ENCODE data around the gene THSD8.
A peak's percentile ranks its signal among the peaks of the same experiment; 100 is the strongest.
"Not testable (repeated sequence)": the region's sequence is repeated elsewhere in the genome, so short reads cannot be mapped to it uniquely, and the experiment has no call there.

Gene THSD8

GRCh38 chr19:12838886-12839756 lies 37.3 kb downstream of the THSD8 start:
- peaks cover 16% of the 10 kb centered on the region for H3K27me3 ChIP-seq (ENCODE audit: control insufficient read depth, insufficient read depth, low read length)
- no peaks in the 10 kb centered on the region for H3K36me3 ChIP-seq (ENCODE audit: control insufficient read depth, insufficient read depth, low read length)
- no peaks in the 10 kb centered on the region for H3K9me3 ChIP-seq (ENCODE audit: control insufficient read depth, insufficient read depth, low read length)
- no peak overlapping the region for H3K9ac ChIP-seq (ENCODE audit: low read depth, low read length)
- peak overlapping the region; percentile 55 for H3K4me3 ChIP-seq (ENCODE audit: low read depth, low read length)
- H3K4me1 ChIP-seq (ENCODE audit: control insufficient read depth, insufficient read depth, low read length): peaks cover 5% of the 10 kb centered on the region

DNA sequence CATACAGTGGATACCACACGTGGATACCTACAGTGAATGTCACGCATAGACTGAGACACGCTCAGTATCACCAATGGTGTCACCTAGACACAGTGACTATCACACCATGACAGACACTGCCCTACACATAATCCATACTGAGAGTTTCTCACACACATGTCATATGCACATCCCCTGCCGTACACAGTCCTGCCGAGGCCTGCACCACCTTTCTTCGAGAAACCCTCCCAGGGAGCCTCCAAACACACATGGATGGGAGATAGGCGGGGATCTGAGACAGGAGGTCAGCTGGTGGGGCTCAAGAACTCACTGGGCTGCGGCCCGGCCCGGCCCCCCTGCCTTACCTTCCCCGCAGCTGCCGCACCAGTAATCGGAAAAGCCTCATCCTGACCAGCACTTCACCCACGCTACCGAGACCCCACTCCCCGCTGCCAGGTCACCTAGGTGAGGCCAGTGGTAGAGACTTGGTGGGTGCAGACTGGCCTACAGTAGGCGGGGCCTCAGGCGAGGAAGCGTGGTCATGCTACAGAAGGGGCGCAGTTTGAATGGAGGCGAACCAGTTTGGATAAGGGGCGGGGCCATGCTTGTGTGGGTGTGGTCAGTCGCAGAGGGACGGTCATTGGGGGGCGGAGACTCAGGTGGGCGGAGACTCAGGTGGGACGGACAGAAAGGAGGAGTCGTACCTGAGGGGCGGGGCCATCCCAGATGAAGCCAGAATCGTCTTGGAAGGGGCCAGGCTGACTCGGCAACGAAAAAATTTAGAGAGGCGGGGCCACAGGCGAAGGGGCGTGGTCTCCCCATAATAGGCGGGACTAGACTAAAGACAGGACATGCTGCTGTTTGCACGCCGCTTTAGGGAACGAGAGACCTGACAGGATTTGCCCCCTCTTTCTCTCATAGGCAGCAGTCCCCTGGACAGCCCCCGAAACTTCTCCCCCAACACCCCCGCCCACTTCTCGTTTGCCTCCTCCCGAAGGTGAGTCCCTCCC lies 38.5 kb downstream of the THSD8 start:
- no peak overlapping the region for H3K9ac ChIP-seq (ENCODE audit: low read depth, low read length)
- peaks cover 5% of the 10 kb centered on the region for H3K27me3 ChIP-seq (ENCODE audit: control insufficient read depth, insufficient read depth, low read length)
- no peaks in the 10 kb centered on the region for H3K36me3 ChIP-seq (ENCODE audit: control insufficient read depth, insufficient read depth, low read length)
- no peaks in the 10 kb centered on the region for H3K9me3 ChIP-seq (ENCODE audit: control insufficient read depth, insufficient read depth, low read length)
- peak overlapping the region; percentile 53 for H3K4me3 ChIP-seq (ENCODE audit: low read depth, low read length)
- peaks cover 3% of the 10 kb centered on the region for H3K4me1 ChIP-seq (ENCODE audit: control insufficient read depth, insufficient read depth, low read length)

DNA sequence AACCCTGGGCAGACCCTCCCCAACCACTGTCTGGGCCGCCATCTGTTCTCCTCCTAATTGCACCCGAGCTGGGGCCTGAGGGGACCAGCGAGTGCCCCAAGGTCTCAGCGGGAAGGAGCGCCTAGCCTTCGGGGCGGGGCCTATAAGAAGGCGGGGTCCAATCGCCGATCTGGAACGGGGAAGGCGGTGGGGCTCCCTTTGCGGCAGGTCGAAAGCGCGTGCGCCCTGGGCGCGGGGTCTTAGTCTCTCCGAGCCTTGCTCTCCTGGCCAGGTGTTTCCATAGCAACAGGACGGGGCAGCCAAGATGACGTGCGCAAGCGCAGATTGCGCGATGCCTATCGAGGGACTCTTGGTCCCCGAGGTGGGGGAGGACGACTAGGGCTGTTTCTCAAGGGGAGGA lies 39.2 kb downstream of the THSD8 start:
- peak overlapping the region; percentile 53 for H3K4me3 ChIP-seq (ENCODE audit: low read depth, low read length)
- H3K36me3 ChIP-seq (ENCODE audit: control insufficient read depth, insufficient read depth, low read length): no peaks in the 10 kb centered on the region
- peaks cover 4% of the 10 kb centered on the region for H3K27me3 ChIP-seq (ENCODE audit: control insufficient read depth, insufficient read depth, low read length)
- H3K9me3 ChIP-seq (ENCODE audit: control insufficient read depth, insufficient read depth, low read length): no peaks in the 10 kb centered on the region
- H3K9ac ChIP-seq (ENCODE audit: low read depth, low read length): no peak overlapping the region
- peaks cover 3% of the 10 kb centered on the region for H3K4me1 ChIP-seq (ENCODE audit: control insufficient read depth, insufficient read depth, low read length)

DNA sequence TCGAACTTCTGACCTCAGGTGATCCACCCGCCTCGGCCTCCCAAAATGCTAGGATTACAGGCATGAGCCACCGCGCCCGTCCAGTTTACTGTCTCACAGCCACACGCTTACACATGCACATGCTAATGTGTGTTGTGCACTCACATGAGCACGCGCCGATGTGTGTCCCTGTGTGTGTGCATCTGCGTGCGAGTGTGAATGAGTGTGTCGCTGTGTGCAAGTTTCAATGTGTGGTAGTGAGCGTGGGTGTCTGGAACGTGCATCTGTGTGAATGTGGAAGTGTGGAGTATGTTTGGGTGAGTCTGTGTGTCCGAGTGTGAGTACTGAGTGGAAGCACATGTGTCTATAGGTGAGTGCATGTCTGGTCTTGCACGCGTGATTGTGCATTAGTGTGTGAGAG lies 40.6 kb downstream of the THSD8 start:
- Histone ChIP-seq H3K36me3 (ENCODE audit: control insufficient read depth, insufficient read depth, low read length) (no peaks in the 10 kb centered on the region), H3K9ac (ENCODE audit: low read depth, low read length) (no peak overlapping the region), H3K4me3 (ENCODE audit: low read depth, low read length) (no peak overlapping the region), H3K4me1 (ENCODE audit: control insufficient read depth, insufficient read depth, low read length) (peaks cover 3% of the 10 kb centered on the region), H3K9me3 (ENCODE audit: control insufficient read depth, insufficient read depth, low read length) (no peaks in the 10 kb centered on the region), H3K27me3 (ENCODE audit: control insufficient read depth, insufficient read depth, low read length) (peaks cover 4% of the 10 kb centered on the region)

- Histone ChIP-seq H3K4me3 (ENCODE audit: low read depth, low read length) (no peak overlapping the region), H3K9me3 (ENCODE audit: control insufficient read depth, insufficient read depth, low read length) (no peaks in the 10 kb centered on the region), H3K36me3 (ENCODE audit: control insufficient read depth, insufficient read depth, low read length) (no peaks in the 10 kb centered on the region), H3K9ac (ENCODE audit: low read depth, low read length) (no peak overlapping the region), H3K27me3 (ENCODE audit: control insufficient read depth, insufficient read depth, low read length) (peaks cover 7% of the 10 kb centered on the region), H3K4me1 (ENCODE audit: control insufficient read depth, insufficient read depth, low read length) (peaks cover 5% of the 10 kb centered on the region)
These were observed 41.5 kb downstream of the THSD8 start for GRCh38 chr19:12843328-12843727.

DNA sequence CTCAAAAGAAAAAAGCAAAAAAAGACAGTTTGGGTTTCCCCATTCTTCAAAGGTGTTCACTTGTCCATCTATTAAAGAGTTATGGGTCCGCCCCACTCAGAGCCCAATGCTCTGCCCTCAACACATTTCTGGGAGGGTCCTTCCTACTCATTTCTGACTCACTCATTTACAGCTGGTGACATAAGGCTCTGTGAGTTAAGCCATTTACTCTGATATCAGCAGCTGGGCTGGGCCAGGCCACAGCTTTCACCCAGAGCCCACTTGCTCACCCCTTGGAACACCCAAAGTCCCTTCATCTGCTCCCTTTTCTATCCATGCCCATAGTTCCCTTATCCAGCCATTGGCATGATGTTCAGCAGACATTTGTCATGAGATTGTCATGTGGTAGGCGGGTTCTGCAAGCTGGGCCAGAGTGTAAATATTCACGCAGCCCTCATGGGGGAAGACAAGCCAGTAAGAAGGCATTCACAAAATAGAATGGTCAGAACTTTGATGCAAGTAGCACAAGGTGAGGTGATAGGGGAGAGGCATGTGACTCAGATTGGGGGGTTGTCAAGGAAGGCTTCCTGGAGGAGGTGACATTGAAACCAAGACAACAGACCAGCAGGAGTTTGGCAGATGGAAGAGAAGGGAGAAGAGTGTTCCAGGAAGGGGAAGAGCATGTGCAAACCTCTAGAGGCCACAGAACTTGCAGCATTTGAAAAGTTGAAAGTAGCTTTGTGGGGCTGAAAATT lies 42.3 kb downstream of the THSD8 start:
- no peak overlapping the region for H3K9ac ChIP-seq (ENCODE audit: low read depth, low read length)
- no peaks in the 10 kb centered on the region for H3K36me3 ChIP-seq (ENCODE audit: control insufficient read depth, insufficient read depth, low read length)
- H3K9me3 ChIP-seq (ENCODE audit: control insufficient read depth, insufficient read depth, low read length): no peaks in the 10 kb centered on the region
- no peak overlapping the region for H3K4me3 ChIP-seq (ENCODE audit: low read depth, low read length)
- H3K27me3 ChIP-seq (ENCODE audit: control insufficient read depth, insufficient read depth, low read length): peaks cover 5% of the 10 kb centered on the region
- H3K4me1 ChIP-seq (ENCODE audit: control insufficient read depth, insufficient read depth, low read length): peaks cover 5% of the 10 kb centered on the region

DNA sequence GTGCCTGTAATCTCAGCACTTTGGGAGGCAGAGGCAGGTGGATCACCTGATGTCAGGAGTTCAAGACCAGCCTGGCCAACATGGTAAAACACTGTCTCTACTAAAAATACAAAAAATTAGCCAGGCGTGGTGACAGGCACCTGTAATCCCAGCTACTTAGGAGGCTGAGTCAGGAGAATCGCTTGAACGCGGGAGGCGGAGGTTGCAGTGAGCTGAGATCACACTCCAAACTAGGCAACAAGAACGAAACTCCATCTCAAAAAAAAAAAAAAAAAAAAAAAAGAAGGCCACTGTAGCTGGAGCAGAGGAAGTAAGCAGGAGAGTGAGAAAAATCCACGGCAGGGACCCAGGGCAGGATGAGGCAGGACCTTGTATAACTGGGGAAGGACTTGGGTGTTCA lies 44.7 kb downstream of the THSD8 start:
- H3K4me1 ChIP-seq (ENCODE audit: control insufficient read depth, insufficient read depth, low read length); H3K9ac ChIP-seq (ENCODE audit: low read depth, low read length); H3K27me3 ChIP-seq (ENCODE audit: control insufficient read depth, insufficient read depth, low read length); H3K4me3 ChIP-seq (ENCODE audit: low read depth, low read length); H3K36me3 ChIP-seq (ENCODE audit: control insufficient read depth, insufficient read depth, low read length); H3K9me3 ChIP-seq (ENCODE audit: control insufficient read depth, insufficient read depth, low read length): not testable (repeated sequence)

GRCh38 chr19:12847159-12848139 lies 45.6 kb downstream of the THSD8 start:
- Histone ChIP-seq H3K4me1 (ENCODE audit: control insufficient read depth, insufficient read depth, low read length) (peaks cover 2% of the 10 kb centered on the region), H3K36me3 (ENCODE audit: control insufficient read depth, insufficient read depth, low read length) (peaks cover 2% of the 10 kb centered on the region), H3K9me3 (ENCODE audit: control insufficient read depth, insufficient read depth, low read length) (no peaks in the 10 kb centered on the region), H3K27me3 (ENCODE audit: control insufficient read depth, insufficient read depth, low read length) (peaks cover 3% of the 10 kb centered on the region), H3K4me3 (ENCODE audit: low read depth, low read length) (peak overlapping the region; percentile 39), H3K9ac (ENCODE audit: low read depth, low read length) (no peak overlapping the region)
